Measurements from ENCODE around the gene ELFN2.

- TF ChIP-seq, protein P1, sequence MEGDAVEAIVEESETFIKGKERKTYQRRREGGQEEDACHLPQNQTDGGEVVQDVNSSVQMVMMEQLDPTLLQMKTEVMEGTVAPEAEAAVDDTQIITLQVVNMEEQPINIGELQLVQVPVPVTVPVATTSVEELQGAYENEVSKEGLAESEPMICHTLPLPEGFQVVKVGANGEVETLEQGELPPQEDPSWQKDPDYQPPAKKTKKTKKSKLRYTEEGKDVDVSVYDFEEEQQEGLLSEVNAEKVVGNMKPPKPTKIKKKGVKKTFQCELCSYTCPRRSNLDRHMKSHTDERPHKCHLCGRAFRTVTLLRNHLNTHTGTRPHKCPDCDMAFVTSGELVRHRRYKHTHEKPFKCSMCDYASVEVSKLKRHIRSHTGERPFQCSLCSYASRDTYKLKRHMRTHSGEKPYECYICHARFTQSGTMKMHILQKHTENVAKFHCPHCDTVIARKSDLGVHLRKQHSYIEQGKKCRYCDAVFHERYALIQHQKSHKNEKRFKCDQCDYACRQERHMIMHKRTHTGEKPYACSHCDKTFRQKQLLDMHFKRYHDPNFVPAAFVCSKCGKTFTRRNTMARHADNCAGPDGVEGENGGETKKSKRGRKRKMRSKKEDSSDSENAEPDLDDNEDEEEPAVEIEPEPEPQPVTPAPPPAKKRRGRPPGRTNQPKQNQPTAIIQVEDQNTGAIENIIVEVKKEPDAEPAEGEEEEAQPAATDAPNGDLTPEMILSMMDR (conservative IDR thresholded peaks at IDR 0.05; ENCODE audit: low read depth, low read length) = no peak
- TF ChIP-seq EZH2 (IDR thresholded peaks at IDR 0.05; ENCODE audit: low read length, unreplicated experiment) = no peak
Measured at GRCh38 chr22:37431801-37432707, 4.8 kb upstream of the ELFN2 start.
